ENCODE data around the gene OBSCN.

GRCh38 chr1:228215663-228216116, 7.8 kb downstream of the OBSCN start:
- no peak for TF ChIP-seq CTCF (IDR thresholded peaks at IDR 0.05)
- TF ChIP-seq POLR2A (IDR thresholded peaks at IDR 0.05) = no peak

Measured in prostate gland (tissue), 2 donors.